ENCODE measurements around the gene PER2.

- TF ChIP-seq POLR2AphosphoS5 (IDR thresholded peaks at IDR 0.05; ENCODE audit: low read depth, low read length) (no peak), REST (IDR thresholded peaks at IDR 0.05; ENCODE audit: insufficient read depth in 1 of 2, low read depth in 2 of 2, low read length in 2 of 2) (no peak), TAF1 (IDR thresholded peaks at IDR 0.05; ENCODE audit: borderline replicate concordance, insufficient read depth, low read length) (no peak), SIN3A (IDR thresholded peaks at IDR 0.05; ENCODE audit: borderline replicate concordance, insufficient read depth, low read length) (no peak), FOXP2 (optimal IDR thresholded peaks at IDR 0.05; ENCODE audit: borderline replicate concordance, extremely low read depth, extremely low read length, insufficient read depth) (no peak)
Measured at GRCh38 chr2:238240757-238241711, 47.4 kb downstream of the PER2 start.
